ENCODE measurements around the gene CISD3. TPM values are rescaled to one million over a fixed set of nuclear protein-coding genes. Genes with fewer than 3 reads are reported as not detected.

The CISD3 gene
- total RNA-seq, 1 donor = 6.5 TPM

- no peak for DNase-seq (ENCODE audit: low read depth)
- TF ChIP-seq CTCF (IDR thresholded peaks at IDR 0.05; ENCODE audit: insufficient read depth, low read length) = no peak
These were observed 1.8 kb upstream of the CISD3 start for GRCh38 chr17:38728290-38728831.

DNA sequence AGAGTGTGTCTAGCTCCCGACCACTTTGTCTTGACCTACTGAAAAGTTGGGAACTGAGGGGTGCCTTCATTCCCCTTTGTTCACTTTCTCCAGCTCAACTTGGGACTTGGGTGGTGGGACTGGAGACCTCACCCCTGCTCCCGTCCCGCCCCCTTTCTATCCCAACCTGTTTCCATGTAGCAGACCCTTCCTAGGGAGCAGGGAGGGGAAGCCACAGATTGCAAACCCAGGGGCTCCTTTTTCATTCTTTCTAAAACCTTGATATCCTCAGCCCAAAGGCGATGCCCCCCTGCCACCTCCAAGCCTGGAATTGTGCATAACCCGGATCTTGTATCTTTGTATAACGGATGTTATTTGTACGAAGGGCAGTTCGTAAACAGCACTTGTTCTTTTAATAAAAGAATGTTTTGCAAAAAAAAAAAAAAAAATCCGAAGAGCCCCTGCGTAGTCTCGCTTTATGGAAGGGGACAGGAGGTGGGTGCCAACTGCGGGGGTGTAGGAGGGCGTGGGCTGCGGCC lies 714 bp upstream of the CISD3 start:
- no peak for DNase-seq (ENCODE audit: low read depth)
- peak overlapping the region; percentile 88 for H3K4me3 ChIP-seq (ENCODE audit: low read depth, low read length)
- no peak for TF ChIP-seq CTCF (IDR thresholded peaks at IDR 0.05; ENCODE audit: insufficient read depth, low read length)

More at GRCh38 chr17:38728290-38728831, 1.8 kb upstream of the CISD3 start:
- H3K4me3 ChIP-seq (ENCODE audit: low read depth, low read length) = no peak overlapping the region

DNA sequence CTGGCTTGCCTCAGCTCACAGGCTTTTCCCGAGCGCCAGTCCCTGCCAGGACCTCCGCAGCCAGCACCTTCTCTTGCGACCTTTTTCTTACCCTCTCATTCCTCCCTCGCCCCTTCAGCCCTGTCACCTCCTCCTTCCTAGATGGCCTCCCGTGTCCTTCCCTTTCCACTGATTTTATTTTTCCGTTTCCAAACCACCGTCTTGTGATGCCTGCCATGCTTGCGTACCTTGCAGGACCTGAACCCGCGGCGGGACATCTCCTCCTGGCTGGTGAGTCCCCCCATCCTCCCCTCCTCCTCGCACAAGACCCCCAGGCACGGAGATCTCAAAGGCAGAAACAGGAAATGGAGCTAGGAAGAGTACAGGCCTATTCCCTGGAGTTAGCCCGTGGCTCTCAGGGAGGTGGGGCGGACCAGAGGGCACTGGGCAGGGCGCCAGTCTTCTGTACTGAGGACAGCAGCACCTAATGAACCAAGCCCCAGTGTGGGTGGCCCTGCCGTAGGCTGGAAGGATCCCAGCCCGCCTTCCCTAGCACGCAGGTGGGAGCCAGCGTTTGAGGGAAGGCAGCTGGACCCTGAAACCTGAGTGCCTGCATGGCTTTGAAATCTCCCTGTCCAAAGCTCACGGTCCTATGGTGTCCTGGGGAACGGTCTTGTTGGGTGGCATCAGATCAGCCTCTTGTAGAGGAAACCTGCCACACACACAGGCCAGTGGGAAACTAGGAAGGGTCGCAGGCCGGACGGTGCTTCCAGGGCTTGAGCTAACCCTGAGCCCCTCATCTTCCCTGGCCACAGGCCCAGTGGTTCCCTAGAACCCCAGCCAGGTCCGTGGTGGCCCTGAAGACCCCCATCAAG lies 612 bp downstream of the CISD3 start:
- DNase-seq (ENCODE audit: low read depth) = peak; percentile 47
- no peak for TF ChIP-seq CTCF (IDR thresholded peaks at IDR 0.05; ENCODE audit: insufficient read depth, low read length)
- H3K4me3 ChIP-seq (ENCODE audit: low read depth, low read length) = peak overlapping the region; percentile 88

GRCh38 chr17:38731526-38732294 lies 1.6 kb downstream of the CISD3 start:
- TF ChIP-seq CTCF (IDR thresholded peaks at IDR 0.05; ENCODE audit: insufficient read depth, low read length) = no peak
- no peak for DNase-seq (ENCODE audit: low read depth)
- peak overlapping the region; percentile 88 for H3K4me3 ChIP-seq (ENCODE audit: low read depth, low read length)

GRCh38 chr17:38732376-38733281 lies 2.5 kb downstream of the CISD3 start:
- no peak overlapping the region for H3K4me3 ChIP-seq (ENCODE audit: low read depth, low read length)

More at GRCh38 chr17:38732376-38733281, 2.5 kb downstream of the CISD3 start:
- DNase-seq (ENCODE audit: low read depth) = no peak
- TF ChIP-seq CTCF (IDR thresholded peaks at IDR 0.05; ENCODE audit: insufficient read depth, low read length) = no peak

Measured in fibroblast of the aortic adventitia (primary cell).